Astrocyte (in vitro differentiated cells and primary cell): ENCODE data around the gene TBC1D5.

Source experiments
- EZH2 ChIP-seq: IDR thresholded peaks from 2 replicates; pipeline ENCODE4 v1.6.1; 2012; ENCODE audit warnings: mild to moderate bottlenecking, low read length, inconsistent platforms; ENCODE audit not compliant: insufficient read depth
- TF ChIP-seq, protein P1 (sequence below): IDR thresholded peaks from 2 replicates; pipeline ENCODE4 v1.5.1; 2011; ENCODE audit warnings: low read depth, mild to moderate bottlenecking, inconsistent platforms, low read length, moderate library complexity; ENCODE audit not compliant: insufficient read depth

- TF ChIP-seq, protein P1, sequence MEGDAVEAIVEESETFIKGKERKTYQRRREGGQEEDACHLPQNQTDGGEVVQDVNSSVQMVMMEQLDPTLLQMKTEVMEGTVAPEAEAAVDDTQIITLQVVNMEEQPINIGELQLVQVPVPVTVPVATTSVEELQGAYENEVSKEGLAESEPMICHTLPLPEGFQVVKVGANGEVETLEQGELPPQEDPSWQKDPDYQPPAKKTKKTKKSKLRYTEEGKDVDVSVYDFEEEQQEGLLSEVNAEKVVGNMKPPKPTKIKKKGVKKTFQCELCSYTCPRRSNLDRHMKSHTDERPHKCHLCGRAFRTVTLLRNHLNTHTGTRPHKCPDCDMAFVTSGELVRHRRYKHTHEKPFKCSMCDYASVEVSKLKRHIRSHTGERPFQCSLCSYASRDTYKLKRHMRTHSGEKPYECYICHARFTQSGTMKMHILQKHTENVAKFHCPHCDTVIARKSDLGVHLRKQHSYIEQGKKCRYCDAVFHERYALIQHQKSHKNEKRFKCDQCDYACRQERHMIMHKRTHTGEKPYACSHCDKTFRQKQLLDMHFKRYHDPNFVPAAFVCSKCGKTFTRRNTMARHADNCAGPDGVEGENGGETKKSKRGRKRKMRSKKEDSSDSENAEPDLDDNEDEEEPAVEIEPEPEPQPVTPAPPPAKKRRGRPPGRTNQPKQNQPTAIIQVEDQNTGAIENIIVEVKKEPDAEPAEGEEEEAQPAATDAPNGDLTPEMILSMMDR = no peak
- no peak for TF ChIP-seq EZH2
Observed at GRCh38 chr3:17670749-17671148, 71.7 kb downstream of the TBC1D5 start.
